HTERT RPE-1 (cell line): Measurements from ENCODE around the gene MSL3.

ENCODE experiments used
- in situ Hi-C: fragments of 300-500 bp; cut with MboI; formaldehyde crosslinking; loops from 4 replicates; pipeline ENCODE4 v1.14.3; 2020; ENCODE audit warnings: low sequenced_read_pairs

MSL3 gene

DNA sequence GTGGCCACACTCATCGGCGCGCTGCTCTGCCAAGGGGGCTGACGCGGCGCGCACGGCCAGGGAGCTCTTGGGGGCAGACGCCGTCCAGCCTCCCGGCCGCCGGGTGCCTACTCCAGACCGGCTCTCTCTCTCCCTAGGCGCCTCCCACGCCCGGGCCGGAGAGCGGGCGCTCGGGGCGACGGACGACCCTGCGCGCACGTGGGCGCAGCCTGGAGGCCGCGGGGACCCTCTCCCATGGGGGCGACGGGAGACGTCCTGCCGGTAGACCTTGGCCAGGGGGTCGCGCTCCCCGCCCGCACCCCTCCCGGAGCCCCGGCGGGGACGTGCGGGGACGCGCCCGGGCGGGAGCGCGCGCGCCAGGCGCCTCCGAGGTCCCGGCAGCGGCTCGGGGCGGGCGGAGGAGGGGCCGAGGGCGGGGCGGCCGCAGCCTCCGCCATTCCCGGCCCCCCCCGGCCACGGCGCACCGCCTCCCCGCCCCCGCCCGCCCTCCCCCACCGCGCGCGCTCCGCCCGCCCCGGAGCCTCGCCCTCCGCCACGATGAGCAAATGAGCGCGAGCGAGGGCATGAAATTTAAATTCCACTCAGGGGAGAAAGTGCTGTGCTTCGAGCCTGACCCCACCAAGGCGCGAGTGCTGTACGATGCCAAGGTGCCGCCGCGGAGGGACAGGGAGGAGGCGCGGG lies at the start of gene MSL3:
TSS of gene MSL3 (plus strand) at position 519 of the 681 bp plus-strand sequence. CDS start at position 546, 27 bp downstream.
- in situ Hi-C loops = no loop called here

DNA sequence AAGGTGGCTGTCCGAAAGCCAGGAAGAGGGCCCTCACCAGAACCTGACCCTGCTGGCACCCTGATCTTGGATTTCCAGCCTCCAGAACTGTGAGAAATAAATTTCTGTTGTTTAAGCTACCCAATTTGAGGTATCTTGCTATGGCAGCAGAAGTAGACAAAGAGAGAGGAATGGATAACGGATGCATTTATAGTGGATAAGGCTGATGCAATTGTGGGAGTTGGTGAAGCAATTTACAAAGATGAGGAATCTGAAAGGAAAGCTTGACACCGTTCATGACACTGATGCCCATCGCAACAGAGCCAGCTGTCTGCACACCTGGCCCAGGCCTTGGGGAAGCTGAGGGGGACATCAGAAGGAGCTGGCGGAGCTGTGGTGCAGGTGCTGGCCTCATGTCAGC lies 35.7 kb upstream of the MSL3 start:
- in situ Hi-C loops = no loop called here

DNA sequence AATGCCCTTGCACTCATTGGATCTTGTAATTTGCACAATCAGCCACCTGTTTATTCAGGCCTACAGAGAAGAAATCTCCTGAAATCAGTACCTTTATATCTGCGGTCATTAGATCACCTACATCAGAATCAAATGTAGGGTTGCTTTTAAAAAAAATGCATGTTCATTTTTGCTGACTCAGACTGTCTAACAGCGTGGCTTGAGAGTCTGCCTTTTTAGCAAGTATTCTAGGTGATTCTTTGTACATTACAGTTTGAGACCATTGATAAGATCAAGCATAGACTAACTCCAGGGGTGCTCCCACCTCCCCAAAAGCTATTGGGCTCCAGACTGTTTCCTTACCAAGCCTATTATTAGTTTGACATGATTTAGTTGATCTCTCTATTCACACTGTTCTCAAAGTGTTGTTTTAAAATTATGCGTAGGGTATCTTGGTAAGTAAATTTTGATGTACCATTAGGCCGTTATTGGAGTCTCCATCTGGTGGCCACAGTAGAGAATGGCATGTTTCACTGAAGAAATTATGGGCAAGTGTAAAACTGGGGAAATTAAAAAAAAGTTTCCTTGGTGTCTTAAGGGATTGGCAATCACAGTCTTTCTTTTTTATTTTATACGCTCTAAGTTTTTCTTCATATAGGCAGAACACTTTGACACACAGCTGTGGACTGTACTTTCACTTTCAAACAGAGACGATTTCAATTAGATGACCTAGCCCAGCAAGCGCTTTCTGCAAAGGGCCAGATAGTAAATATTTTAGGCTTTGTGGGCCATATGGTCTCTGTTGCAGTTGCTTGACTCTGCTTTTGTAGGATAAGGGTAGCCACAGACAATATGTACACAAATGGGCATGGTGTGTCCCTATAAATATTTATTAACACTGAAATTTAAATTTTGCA lies 33.7 kb upstream of the MSL3 start:
- in situ Hi-C loops = no loop called here

- in situ Hi-C loops = no loop called here
These were observed 32.2 kb upstream of the MSL3 start for GRCh38 chrX:11725631-11726442.

GRCh38 chrX:11728556-11728955 lies 29.5 kb upstream of the MSL3 start:
- in situ Hi-C loops = no loop called here

DNA sequence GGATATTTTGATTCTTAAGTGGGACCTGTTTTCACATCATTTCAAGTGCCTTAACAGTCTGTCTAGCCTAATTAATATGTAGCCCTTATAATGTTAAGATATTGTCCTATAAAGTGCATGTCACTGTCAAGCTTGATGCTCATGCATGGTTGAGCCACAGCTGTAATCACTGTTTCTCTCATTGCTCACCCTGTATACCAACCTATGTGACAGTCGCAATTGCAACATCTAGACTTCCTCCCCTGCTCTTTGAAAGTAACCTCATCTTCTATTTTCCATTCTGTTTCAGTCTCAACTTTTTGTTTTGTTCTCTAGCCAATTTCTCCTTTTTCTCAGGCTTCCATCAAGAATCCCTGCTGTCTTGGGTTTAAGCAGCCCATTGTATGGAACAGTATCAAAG lies 24.4 kb upstream of the MSL3 start:
- in situ Hi-C loops = no loop called here

- in situ Hi-C loops = no loop called here
These were observed 18.3 kb upstream of the MSL3 start for GRCh38 chrX:11739776-11740175.

DNA sequence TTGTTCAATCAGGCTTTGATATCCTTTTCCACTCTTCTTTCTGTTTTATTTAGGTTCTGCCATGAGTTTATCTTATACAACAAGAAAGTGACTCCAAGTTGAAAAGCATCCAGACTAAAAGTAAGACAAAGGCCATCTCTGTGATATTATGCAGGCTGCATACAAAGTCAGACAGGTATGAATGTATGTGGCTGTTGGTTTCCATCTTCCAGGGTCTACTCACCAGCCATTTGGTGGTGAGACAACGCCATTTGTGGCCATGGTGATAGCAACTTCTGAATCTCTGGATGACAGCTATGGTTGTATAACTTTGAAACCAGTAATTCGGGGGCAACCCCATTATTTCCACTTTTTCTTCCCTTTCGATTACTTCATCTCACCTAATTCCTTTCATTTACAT lies 17.2 kb upstream of the MSL3 start:
- in situ Hi-C loops = no loop called here

- in situ Hi-C loops = no loop called here
These were observed 16.5 kb upstream of the MSL3 start for GRCh38 chrX:11741574-11741973.

DNA sequence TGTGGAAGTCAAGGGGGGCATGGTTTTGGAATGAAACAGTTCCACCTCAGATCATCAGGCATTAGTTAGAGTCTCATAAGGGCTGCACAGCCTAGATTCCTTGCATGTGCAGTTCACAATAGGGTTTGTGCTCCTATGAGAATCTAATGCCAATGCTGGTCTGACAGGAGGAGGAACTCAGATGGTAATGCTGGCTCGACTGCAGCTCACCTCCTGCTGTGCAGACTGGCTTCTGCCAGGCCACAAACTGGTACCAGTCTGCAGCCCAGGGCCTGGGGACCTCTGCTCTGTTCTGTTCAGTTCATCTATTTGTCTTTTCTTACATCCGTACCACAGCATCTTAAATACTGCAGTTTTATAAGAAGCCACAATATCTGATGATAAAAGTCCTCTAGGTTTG lies 12.2 kb upstream of the MSL3 start:
- in situ Hi-C loops = no loop called here

- in situ Hi-C loops = no loop called here
These were observed 8.0 kb upstream of the MSL3 start for GRCh38 chrX:11750046-11750445.

GRCh38 chrX:11750694-11751093 lies 7.3 kb upstream of the MSL3 start:
- in situ Hi-C loops = no loop called here

- in situ Hi-C loops = no loop called here
These were observed 6.8 kb upstream of the MSL3 start for GRCh38 chrX:11751261-11751660.

GRCh38 chrX:11753668-11754067 lies 4.4 kb upstream of the MSL3 start:
- in situ Hi-C loops = no loop called here

- in situ Hi-C loops = no loop called here
These were observed 2.9 kb upstream of the MSL3 start for GRCh38 chrX:11754958-11755645.

- in situ Hi-C loops = no loop called here
These were observed 2.3 kb upstream of the MSL3 start for GRCh38 chrX:11755724-11756123.

DNA sequence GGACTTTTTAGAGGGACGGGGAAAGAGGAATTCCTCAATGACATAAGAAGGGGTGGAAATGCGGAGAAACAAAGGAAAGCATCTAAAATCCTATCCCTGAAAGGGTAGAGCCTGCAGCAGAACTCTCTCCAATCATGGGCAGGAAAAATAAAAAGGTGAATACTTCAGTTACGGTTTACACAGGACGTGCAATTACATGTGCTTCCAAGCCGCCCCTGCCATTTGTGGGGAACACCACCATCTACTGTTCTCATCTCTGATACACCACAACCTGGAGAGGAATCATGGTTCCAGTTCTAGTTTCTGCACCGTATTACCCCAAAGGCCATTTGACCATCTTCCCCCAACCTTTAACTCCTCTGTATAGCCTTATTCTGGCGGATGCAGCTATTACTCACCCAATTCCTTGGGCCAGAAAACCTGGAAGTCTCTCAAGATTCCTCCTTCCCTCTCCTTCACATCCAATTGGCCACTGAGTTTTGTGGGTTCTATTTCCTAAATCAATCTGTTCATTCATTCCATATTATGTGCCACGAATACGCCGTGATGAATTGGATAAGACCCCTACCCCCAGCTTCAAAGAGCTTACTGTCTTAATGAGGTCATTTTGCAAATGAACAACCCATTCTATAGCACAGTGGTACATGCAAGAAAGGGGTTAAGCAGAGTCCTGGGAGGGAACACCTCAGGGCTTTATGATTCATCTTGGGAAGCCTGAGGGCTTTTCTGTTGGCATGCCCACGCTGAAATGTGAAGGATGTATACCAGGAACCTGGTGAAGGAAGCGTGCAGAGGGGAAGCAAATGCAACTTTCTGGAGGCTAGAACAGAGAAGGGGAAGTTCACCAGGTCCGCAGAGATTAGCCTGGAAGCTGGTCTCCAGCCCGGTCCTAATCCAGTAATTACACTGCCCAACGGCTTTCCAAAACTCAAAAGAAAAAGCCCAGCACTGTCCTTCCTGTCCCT lies 1.4 kb upstream of the MSL3 start:
- in situ Hi-C loops = no loop called here

DNA sequence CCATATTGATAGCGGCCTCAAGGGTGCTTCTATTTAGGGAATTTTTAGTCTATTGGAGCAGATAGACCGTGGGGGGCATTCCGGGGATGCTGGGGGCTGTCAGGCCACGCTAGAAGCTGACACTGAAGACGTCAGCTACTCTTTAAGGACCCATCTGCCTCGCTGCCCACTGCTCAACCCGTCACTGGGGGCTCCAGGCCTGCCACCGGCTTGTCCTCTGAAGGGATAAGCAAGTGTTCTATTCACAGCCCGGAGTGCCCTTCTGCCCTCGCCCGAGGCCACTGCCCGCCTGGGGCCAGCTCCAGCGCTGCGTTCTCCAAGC lies 679 bp upstream of the MSL3 start:
- in situ Hi-C loops = no loop called here

GRCh38 chrX:11758400-11759171 lies 549 bp downstream of the MSL3 start:
- in situ Hi-C loops = no loop called here
